ENCODE results near the gene ASL. TPM values are rescaled to one million over a fixed set of nuclear protein-coding genes. Genes with fewer than 3 reads are reported as not detected.
"Not testable (repeated sequence)": the region's sequence is repeated elsewhere in the genome, so short reads cannot be mapped to it uniquely, and the experiment has no call there.

Gene ASL
- polyA plus RNA-seq (2011; rRNA removed) (19.6 and 20.2 TPM in 2 replicates), polyA plus RNA-seq (2017; fragmentation: RNase III; extraction: RNeasy Plus Mini Kit Qiagen cat#74134 plus additional on column Dnase treatment) (21.1 to 26.5 TPM (median 23.4 TPM) in 3 replicates), polyA minus RNA-seq (2011; rRNA and poly(A)+ RNA removed) (21.6 and 22.2 TPM in 2 replicates)
- polyA plus RNA-seq (2012; cell fraction: cytosol; rRNA removed), result 25.3 and 31.8 TPM in 2 replicates
- 62.7 and 71.5 TPM in 2 replicates for polyA plus RNA-seq (2012; cell fraction: nucleus; rRNA removed)

DNA sequence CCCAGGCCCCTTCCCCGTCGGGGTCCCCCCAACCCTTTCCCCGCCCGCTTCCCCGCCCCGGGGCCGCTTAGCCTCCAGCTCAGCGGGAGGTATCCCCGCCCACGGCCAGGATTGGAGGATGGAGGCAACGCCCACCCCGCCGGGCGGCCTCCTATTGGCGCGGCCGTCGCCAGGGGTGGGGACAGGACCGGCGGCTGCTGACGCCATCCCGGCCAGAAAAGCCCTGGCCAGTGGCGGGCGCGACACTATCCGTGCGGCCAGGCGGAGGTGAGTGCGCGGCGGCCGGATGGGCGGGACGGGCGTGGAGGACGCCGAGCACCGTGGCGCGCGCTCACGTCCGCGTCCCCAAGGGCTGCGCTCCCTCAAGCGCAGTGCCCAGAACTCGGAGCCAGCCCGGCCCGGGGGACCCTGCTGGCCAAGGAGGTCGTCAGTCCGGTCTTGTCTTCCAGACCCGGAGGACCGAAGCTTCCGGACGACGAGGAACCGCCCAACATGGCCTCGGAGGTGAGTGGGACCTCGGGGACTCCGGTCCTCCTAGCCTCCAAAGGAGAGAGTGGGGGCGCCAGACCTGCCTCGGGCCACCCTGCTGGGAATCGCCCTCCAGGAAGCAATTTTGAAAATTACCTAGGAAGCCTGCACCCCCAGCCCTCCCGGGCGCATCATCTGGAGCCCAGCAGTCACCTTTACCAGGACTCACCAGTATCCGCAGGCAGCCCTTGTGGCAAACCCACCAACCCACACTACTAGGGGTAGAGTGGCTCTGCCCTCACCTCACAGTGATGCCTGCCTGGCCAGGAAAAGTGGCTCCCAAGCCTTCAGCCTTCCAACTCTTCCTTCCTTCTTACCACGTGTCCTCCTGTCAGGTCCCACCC is at the start of gene ASL:
Gene ASL, plus strand, starts transcription at position 230 of the 872 bp plus-strand sequence. Its CDS starts 263 bp downstream, at position 493.
- FAIRE-seq (no peak), ATAC-seq (peak; percentile 98 to 99), DNase-seq (ENCODE audit: low read depth in 1 of 2, low spot score in 1 of 2) (peak; percentile 89 to 99)
- Histone ChIP-seq H3K4me1 (peaks cover 9% of the 10 kb centered on the region), H3K27ac (peak within 1 kb of the TSS; percentile 74 to 88), H3K9me3 (no peaks in the 10 kb centered on the region), H3K4me2 (peak within 1 kb of the TSS; percentile 94), H3K4me3 (peak within 1 kb of the TSS; percentile 69)
- POLR2A ChIA-PET, result interaction anchor here (0.5 to 1.4 kb wide), 9 partner anchors 8 to 418 kb away, joined by 3 to 6 read pairs (median 4); partner anchors contain the start of gene CRCP
- WGBS (ENCODE audit: missing lambda C conversion rate), result 2% methylated on average over 35 of the region's 67 CpGs
- CTCF ChIA-PET, result interaction anchor here (1.0 to 2.3 kb wide), 4 partner anchors 18 to 45 kb away, joined by 3 to 9 read pairs (median 4); no protein-coding TSS in a partner anchor
- TF ChIP-seq, protein P1, sequence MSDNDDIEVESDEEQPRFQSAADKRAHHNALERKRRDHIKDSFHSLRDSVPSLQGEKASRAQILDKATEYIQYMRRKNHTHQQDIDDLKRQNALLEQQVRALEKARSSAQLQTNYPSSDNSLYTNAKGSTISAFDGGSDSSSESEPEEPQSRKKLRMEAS (IDR thresholded peaks at IDR 0.05), result peak; percentile 42; the same call in 1 of the 2 replicates
- TF ChIP-seq POLR2A (IDR thresholded peaks at IDR 0.05; ENCODE audit: low read length) (peak; percentile 96), RFX5 (IDR thresholded peaks at IDR 0.05) (peak; percentile 66; the same call in 1 of the 2 replicates), JUN (IDR thresholded peaks at IDR 0.05) (peak; percentile 72 to 78; a peak in 4 of 5 replicates), TP53 (CRISPR knock-in tag; IDR thresholded peaks at IDR 0.05) (0 out of 2 replicates have a peak, but pooled peaks have one; percentile 52), RAD21 (conservative IDR thresholded peaks at IDR 0.05 in 1 of 2, IDR thresholded peaks at IDR 0.05 in 1 of 2) (peak in 1 of 2 experiments; percentile 26; a peak in 1 of 5 replicates), PHF8 (IDR thresholded peaks at IDR 0.05; ENCODE audit: borderline replicate concordance, low read depth) (peak; percentile 34; the same call in 1 of the 2 replicates), HOXB13 (CRISPR knock-in tag; IDR thresholded peaks at IDR 0.05; ENCODE audit: low read depth) (no peak)
- TF ChIP-seq, protein P2, sequence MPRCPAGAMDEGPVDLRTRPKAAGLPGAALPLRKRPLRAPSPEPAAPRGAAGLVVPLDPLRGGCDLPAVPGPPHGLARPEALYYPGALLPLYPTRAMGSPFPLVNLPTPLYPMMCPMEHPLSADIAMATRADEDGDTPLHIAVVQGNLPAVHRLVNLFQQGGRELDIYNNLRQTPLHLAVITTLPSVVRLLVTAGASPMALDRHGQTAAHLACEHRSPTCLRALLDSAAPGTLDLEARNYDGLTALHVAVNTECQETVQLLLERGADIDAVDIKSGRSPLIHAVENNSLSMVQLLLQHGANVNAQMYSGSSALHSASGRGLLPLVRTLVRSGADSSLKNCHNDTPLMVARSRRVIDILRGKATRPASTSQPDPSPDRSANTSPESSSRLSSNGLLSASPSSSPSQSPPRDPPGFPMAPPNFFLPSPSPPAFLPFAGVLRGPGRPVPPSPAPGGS (IDR thresholded peaks at IDR 0.05), result peak; percentile 82; the same call in 2 of the 3 replicates
- TF ChIP-seq, protein P3, sequence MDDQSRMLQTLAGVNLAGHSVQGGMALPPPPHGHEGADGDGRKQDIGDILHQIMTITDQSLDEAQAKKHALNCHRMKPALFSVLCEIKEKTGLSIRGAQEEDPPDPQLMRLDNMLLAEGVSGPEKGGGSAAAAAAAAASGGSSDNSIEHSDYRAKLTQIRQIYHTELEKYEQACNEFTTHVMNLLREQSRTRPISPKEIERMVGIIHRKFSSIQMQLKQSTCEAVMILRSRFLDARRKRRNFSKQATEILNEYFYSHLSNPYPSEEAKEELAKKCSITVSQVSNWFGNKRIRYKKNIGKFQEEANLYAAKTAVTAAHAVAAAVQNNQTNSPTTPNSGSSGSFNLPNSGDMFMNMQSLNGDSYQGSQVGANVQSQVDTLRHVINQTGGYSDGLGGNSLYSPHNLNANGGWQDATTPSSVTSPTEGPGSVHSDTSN (IDR thresholded peaks at IDR 0.05), result no peak
- TF ChIP-seq, protein P4, sequence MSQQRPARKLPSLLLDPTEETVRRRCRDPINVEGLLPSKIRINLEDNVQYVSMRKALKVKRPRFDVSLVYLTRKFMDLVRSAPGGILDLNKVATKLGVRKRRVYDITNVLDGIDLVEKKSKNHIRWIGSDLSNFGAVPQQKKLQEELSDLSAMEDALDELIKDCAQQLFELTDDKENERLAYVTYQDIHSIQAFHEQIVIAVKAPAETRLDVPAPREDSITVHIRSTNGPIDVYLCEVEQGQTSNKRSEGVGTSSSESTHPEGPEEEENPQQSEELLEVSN (IDR thresholded peaks at IDR 0.05; ENCODE audit: borderline replicate concordance, low read depth), result peak; percentile 50
- TF ChIP-seq, protein P5, sequence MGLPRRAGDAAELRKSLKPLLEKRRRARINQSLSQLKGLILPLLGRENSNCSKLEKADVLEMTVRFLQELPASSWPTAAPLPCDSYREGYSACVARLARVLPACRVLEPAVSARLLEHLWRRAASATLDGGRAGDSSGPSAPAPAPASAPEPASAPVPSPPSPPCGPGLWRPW (IDR thresholded peaks at IDR 0.05), result no peak

DNA sequence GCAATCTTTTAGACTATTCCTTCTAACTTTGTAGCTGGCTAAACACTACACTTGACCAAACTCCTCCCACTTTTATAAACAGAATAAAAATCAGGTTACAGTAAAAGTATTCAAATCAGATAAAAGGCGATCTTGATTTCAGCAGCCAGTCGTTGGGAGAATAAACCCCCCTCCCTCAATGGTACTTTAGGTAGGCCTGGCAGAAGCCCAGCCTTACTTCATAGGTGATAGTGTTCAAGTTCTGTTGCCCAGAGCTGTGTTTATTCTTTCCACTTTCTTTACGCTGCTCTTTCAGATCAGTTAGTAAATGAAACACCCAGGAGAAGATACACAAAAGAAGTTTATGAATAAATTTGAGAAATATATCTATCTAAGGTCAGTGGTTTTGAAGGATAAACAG is 47.3 kb upstream of the ASL start:
- H3K4me2 ChIP-seq; ATAC-seq; H3K4me3 ChIP-seq; POLR2A ChIA-PET; H3K9me3 ChIP-seq; H3K27ac ChIP-seq; DNase-seq (ENCODE audit: low read depth in 1 of 2, low spot score in 1 of 2); H3K4me1 ChIP-seq: not testable (repeated sequence)
- CTCF ChIA-PET, result interaction anchor here (0.7 to 0.8 kb wide), 2 partner anchors 15 to 44 kb away, joined by 3 to 4 read pairs; no protein-coding TSS in a partner anchor
- peak; percentile 59 for FAIRE-seq
- WGBS (ENCODE audit: missing lambda C conversion rate), result 59% methylated on average over 3 of the region's 3 CpGs

DNA sequence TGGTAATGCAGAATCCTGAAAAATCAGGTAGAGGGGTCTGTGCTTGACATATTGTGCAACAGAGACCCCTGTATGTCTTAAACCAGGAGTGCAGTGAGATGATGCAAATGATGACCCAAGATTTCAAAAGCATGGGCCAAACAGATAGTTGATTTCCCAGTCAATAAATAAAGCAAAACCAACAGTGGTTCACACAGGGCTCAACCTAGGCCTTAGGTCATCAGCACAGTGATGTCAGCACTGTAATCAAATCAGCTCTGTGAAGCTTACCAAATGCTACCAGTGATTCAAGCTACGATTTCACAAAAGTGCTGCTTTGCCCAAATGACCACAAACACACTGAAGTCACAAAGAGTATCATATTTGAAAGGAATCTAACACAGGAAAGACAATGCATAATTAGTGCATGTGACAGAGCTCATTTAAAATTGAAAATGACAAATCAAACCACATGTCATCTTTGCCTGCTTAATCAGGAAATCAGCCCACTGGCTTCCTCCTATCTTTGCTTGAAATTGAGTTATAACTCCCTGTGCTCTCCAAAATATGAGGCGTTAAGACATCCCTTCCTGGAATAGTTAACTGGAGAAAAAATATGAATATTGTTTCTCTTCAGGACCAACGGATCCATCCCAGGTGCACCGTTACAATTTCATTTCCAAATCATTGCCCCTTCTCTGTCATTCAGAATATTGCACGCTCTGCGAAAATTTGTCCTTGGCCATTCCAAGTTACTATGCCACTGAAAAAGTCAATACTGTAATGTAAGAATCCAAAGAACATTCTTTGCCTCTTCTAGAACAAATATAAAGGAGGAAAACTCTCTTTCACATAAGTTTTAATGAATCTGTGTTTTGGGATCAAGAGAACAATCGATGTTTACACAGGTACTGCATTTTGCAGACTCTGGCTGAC is 41.9 kb upstream of the ASL start:
- Histone ChIP-seq H3K4me1 (0 out of 3 replicates have a peak, but pooled peaks cover 5% of the 10 kb centered on the region), H3K27ac (no peak overlapping the region), H3K4me3 (no peak overlapping the region), H3K9me3 (no peaks in the 10 kb centered on the region), H3K4me2 (no peak overlapping the region)
- POLR2A ChIA-PET, result no interaction called here
- peak; percentile 67 for TF ChIP-seq MAFK (IDR thresholded peaks at IDR 0.05; ENCODE audit: partially characterized antibody)
- no peak for TF ChIP-seq JUN (IDR thresholded peaks at IDR 0.05)
- no peak for TF ChIP-seq MYC (IDR thresholded peaks at IDR 0.05; ENCODE audit: borderline replicate concordance, low read length)
- TF ChIP-seq, protein P1 (IDR thresholded peaks at IDR 0.05), result no peak
- no peak for TF ChIP-seq TP53 (CRISPR knock-in tag; IDR thresholded peaks at IDR 0.05)
- TF ChIP-seq, protein P4 (IDR thresholded peaks at IDR 0.05; ENCODE audit: borderline replicate concordance, low read depth), result no peak
- TF ChIP-seq JUNB (IDR thresholded peaks at IDR 0.05), result no peak
- TF ChIP-seq EHF (CRISPR knock-in tag; IDR thresholded peaks at IDR 0.05), result no peak
- FAIRE-seq (no peak), DNase-seq (ENCODE audit: low read depth in 1 of 2, low spot score in 1 of 2) (no peak), ATAC-seq (no peak)
- CTCF ChIA-PET, result interaction anchor here (0.6 to 2.6 kb wide), 4 partner anchors 16 to 144 kb away, joined by 3 to 9 read pairs (median 4); no protein-coding TSS in a partner anchor
- WGBS (ENCODE audit: missing lambda C conversion rate), result 79% methylated on average over 7 of the region's 7 CpGs

DNA sequence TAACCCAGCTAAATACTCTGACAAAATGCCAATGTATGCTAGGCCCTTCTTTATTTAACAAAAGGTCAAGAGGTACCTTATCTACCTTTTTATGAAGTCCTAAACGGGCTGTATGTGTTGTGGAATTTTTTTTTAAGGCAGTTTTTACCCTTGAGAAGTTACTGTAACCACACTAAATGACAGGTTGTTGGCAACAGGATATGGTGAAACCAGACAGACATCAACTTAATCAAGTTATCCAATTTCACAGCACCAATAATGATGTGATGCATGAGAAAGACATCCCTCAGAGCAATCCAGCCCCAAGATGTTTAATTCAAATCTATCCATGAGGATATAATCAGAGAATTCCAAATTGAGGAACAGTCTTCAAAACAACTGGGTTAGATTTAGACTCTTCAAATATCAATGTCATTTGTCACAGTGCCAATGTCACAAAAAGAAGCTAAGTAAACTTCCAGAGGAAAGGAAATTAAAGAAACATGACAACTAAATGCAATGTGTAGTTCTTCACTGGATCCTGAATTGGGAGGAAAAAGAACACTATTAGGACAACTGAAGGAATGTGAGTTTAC is 41.1 kb upstream of the ASL start:
- H3K4me2 ChIP-seq; H3K4me3 ChIP-seq; DNase-seq (ENCODE audit: low read depth in 1 of 2, low spot score in 1 of 2); H3K9me3 ChIP-seq; H3K27ac ChIP-seq; POLR2A ChIA-PET; H3K4me1 ChIP-seq; ATAC-seq: not testable (repeated sequence)
- peak; percentile 49 for FAIRE-seq
- 12% methylated on average over 1 of the region's 1 CpG for WGBS (ENCODE audit: missing lambda C conversion rate)
- CTCF ChIA-PET, result interaction anchor here (0.7 to 2.6 kb wide), 3 partner anchors 15 to 587 kb away, joined by 3 to 9 read pairs (median 3); no protein-coding TSS in a partner anchor
